ENCODE data around the gene SOCS2.
"Not testable (repeated sequence)": the region's sequence is repeated elsewhere in the genome, so short reads cannot be mapped to it uniquely, and the experiment has no call there.

Gene SOCS2, protein sequence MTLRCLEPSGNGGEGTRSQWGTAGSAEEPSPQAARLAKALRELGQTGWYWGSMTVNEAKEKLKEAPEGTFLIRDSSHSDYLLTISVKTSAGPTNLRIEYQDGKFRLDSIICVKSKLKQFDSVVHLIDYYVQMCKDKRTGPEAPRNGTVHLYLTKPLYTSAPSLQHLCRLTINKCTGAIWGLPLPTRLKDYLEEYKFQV

GRCh38 chr12:93571925-93572711 lies at the start of gene SOCS2:
Gene SOCS2, plus strand, starts transcription at chr12:93572675. Its CDS starts 223 bp downstream, at chr12:93572898.
- DNase-seq = peak in 16 of 51 donors; percentile 3 to 62 (median 28)

- no peak for DNase-seq
These were observed 47.9 kb upstream of the SOCS2 start for GRCh38 chr12:93524386-93525133.

GRCh38 chr12:93526786-93527428 lies 45.6 kb upstream of the SOCS2 start:
- DNase-seq = no peak

DNA sequence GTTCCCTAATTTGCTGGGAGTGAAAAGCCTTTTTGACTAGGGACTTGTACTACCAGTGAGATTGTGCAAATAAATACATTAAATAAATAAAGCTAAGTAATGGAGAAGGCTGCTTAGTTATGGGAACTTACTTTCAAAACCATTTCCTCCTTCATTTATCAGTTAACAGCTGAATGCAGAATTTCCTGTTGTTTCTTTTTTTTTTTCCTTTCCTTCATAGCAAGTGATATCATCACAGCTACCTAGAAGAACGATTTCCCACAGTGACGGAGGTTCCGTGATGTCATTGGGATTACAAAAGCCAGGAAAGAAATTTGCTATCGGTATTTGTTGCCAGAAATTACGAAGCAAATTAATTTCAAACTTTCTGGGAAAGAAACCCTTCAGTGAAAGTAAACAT lies 42.1 kb upstream of the SOCS2 start:
- DNase-seq = no peak

DNA sequence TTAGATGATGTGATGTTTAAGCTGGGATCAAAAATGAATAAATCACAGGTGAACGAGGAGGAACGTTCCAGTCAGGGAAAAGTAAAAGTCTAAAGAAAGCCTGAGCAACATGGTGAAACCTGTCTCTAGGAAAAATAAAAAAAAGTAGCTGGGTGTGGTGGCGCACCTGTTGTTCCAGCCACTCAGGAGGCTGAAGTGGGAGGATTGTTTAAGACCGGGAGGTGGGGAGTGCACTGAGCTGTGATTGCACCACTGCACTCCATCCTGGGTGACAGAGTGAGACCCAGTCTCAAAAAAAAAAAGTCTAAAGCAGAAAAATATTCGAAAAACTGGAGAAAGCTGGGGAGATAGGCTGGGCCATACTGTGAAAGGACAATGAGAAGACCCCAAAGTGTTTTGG lies 39.2 kb upstream of the SOCS2 start:
- DNase-seq = no peak

GRCh38 chr12:93536111-93536765 lies 36.2 kb upstream of the SOCS2 start:
- no peak for DNase-seq

DNA sequence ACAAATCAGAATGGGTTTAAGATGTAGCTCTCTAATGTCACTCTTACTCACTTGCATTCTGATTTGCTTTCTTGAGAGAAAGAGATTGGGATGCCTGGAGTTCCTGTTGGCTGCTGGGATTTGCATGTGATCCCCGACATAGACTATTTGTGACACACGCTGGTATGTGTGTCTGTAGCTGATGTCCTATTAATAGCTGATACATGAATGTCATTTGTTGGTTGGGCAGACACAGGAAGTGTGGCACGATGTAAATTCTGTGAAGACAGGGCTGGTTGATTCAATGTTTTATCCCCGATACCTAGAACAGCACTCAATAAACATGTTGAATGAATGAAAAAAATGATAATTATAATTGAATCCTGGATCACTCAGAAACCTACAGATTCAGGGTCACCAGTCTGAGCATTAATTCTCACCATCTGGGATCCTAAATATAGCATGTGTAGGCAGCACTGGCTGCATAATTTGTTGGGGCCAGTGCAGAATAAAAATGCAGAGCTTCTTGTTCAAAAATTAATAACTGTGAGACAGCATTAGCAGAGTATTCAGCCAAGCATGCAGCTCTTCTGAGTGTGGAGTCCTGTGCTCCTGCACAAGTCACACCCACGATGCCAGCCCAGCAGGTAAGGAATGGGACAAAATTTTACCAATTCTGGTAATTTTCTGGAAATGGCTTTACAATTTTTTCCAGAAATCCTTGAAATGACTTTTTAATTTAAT lies 35.5 kb upstream of the SOCS2 start:
- DNase-seq = peak in 2 of 51 donors; percentile 1 to 4

- DNase-seq = no peak
These were observed 34.7 kb upstream of the SOCS2 start for GRCh38 chr12:93537769-93538168.

DNA sequence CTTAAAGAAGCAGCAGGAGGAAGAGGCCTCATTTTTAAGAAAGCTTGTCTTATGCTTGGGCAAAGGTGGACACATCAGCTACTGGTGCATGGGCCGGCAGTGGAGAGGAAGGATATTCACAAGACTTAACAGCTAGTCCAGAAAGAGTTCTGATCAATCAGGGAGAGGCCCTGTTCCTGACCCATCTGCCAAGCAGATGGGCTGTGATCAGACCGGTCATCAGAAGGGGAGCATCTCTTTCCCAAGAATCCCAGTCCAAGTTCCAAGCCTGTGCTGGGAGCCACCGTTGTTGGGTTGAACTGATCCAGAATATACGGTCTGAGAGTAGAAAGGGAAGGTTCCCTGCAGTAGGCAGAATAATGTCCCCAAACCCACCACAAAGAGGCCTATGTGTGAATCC lies 32.7 kb upstream of the SOCS2 start:
- DNase-seq = no peak

DNA sequence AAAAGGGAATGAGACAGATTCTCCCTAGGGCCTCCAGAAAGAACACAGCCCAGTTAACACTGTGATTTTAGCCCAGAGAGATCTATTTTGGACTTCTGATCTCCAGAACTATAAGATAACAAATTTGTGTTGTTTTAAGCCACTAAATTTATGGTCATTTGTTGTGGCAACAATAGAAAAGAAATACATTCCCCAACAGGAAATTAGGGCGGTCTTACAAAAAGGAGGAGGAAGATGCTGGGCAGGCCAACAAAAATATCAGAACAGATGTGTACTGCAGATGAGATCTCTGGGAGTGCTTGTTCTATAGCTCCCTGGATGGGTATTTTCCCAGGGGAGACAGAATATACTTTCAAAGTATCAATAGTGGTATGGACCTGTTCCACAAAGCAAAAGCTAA lies 32.0 kb upstream of the SOCS2 start:
- DNase-seq = no peak

- DNase-seq = no peak
These were observed 30.8 kb upstream of the SOCS2 start for GRCh38 chr12:93541578-93542225.

GRCh38 chr12:93547778-93548177 lies 24.7 kb upstream of the SOCS2 start:
- DNase-seq = no peak

DNA sequence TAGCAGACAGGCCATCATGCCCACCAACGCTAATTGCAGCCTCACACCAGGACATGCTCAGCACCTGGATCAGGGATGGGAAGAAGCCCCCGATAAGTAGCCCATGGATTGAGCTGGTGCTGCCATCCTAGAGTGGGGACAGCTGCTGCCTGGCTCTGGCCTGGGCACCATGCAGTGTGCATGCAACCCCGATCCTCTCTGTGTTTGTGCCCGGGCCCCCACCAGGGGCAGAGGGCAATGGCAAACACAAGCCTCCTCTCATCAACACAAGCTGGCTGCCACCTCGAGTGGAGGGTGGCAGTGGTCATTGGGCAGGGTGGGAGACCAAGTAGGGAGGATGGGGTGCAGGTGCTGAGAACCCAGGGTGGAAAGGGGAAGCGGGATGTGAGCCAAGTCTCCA lies 23.3 kb upstream of the SOCS2 start:
- no peak for DNase-seq

DNA sequence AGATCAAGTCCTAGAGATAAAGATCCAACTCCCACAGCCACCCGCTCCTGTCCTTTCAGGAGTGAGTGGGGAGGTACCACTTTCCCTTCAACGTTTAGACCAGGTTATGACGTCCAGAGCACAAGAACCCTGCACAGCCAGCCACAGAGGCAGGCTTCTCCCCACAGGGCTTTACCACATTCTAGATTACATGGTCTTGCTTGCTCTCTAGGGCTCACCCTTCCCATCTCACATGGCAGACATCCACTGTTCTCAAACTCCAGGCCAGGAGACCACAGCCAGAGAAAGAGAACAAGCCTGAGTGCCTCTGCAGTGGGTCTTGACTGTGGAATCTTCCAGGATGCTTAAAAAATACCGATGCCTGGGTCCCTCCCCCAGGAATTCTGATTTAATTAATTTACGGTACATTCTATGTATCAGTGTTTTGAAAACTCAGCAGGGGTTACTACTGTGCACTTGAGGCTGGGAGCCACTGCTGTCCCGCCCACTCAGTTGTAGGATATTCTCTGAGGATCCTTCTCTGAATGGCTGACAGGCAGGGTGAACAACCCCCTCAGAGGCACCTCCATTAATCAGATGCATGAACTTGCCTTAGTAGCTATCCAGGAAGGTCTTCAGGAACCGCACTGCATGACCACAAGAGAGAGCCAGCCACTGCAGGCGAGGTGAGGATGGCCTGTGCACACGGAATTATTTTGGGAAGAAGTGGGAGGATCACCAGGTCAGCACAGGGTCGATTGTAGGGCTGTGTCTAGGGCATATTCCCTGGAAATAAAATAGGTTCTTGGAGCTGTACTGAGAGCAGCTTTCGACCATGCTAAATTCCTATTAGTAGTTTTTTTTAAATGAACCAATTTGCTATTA lies 21.5 kb upstream of the SOCS2 start:
- no peak for DNase-seq

- DNase-seq = no peak
These were observed 20.0 kb upstream of the SOCS2 start for GRCh38 chr12:93552427-93552826.

DNA sequence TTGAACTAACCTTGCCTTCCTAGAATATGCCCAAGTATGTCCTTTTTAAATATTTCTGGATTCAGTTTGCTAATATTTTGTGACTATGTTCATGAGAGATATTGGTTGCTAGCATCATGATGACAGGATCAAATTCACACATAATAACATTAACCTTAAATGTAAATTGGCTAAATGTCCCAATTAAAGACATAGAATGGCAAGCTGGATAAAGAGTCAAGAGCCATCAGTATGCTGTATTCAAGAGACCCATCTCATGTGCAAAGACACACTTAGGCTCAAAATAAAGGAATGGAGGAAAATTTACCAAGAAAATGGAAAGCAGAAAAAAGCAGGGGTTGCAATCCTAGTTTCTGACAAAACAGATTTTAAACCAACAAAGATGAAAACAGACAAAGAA lies 14.6 kb upstream of the SOCS2 start:
- DNase-seq = not testable (repeated sequence)

DNA sequence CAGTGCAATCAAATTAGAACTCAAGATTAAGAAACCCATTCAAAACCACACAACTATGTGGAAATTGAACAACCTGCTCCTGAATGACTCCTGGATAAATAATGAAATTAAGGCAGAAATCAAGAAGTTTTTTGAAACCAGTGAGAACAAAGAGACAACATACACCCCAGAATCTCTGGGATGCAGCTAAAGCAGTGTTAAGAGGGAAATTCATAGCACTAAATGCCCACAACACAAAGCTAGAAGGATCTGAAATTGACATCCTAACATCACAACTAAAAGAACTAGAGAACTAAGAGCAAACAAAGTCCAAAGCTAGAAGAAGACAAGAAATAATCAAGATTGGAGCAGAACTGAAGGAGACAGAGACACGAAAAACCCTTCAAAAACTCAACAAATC lies 13.8 kb upstream of the SOCS2 start:
- not testable (repeated sequence) for DNase-seq

DNA sequence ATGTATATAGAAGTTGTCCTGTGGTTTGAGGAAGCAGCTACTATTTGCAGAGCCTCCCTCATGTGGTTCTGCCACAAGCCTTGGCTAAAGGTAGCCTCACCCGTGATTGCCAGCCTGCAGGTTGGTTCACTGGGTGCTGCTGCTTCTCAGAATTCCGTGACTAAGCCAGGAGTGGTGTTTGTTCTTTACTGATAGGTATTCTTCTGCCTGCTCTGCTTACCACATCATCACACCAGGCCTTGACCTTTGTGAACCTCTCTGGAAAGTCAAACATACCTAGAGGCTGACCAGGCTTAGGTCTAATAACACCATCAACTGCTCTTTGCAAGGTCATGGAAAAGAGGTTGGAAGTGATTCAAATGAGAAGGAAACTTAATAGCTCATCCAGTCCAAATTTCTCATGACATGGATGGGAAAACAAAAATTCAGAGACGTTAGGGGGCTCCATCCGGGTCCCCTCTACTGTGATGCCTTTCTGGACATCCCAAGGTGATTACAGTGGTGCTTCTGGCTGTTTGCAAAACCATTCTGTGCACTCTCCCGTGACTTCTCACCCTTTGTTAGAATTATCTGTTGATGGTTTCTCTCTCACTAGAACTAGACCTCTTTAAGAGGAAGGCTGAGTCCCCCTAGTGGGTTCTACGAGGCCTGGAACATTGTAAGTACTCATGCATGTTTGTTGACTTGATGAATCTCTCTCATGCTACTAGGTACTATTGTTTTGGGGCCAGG lies 8.5 kb upstream of the SOCS2 start:
- DNase-seq = no peak

Measured in hypothalamus (tissue), 51 donors.